ENCODE measurements around the gene SH3PXD2A. TPM values are rescaled to one million over a fixed set of nuclear protein-coding genes. Genes with fewer than 3 reads are reported as not detected.

SH3PXD2A gene
- total and polyA plus RNA-seq, 2 of the 4 experiments (the other 2 are of a cell fraction): 6.3 to 23.0 TPM

GRCh38 chr10:103584216-103585010 is 271.0 kb downstream of the SH3PXD2A start:
- H3K4me1 ChIP-seq (ENCODE audit: control insufficient read depth, insufficient read depth, low read length): no peaks in the 10 kb centered on the region
- H3K56ac ChIP-seq (ENCODE audit: extremely low read depth, insufficient read depth, low read length): no peak overlapping the region
- peaks cover 52% of the 10 kb centered on the region for H3K27me3 ChIP-seq (ENCODE audit: control insufficient read depth, insufficient read depth, low read length)
- no peak overlapping the region for H3K14ac ChIP-seq (replicated peaks; ENCODE audit: low read depth, low read length)
- no peak overlapping the region for H3K18ac ChIP-seq (ENCODE audit: low read depth, low read length)
- no peak overlapping the region for H4K8ac ChIP-seq (ENCODE audit: low read depth in 2 of 2, low read length in 2 of 2)
- H2AK5ac ChIP-seq (ENCODE audit: low read depth, low read length): no peak overlapping the region
- H3K4me2 ChIP-seq (ENCODE audit: low read depth, low read length): peak overlapping the region; percentile 42
- H4K20me1 ChIP-seq (ENCODE audit: insufficient read depth, low read length): no peaks in the 10 kb centered on the region; the same call in 1 of the 2 replicates
- no peak overlapping the region for H3K23ac ChIP-seq (ENCODE audit: low read depth, low read length)
- peak overlapping the region; percentile 35 for H3K4me3 ChIP-seq (ENCODE audit: insufficient read depth, low read depth, low read length)
- H2BK15ac ChIP-seq (ENCODE audit: low read depth, low read length): no peak overlapping the region
- H3K27ac ChIP-seq (ENCODE audit: insufficient read depth, low read length): no peak overlapping the region
- H3K4ac ChIP-seq (ENCODE audit: low read depth, low read length): no peak overlapping the region
- no peaks in the 10 kb centered on the region for H3K9me1 ChIP-seq (ENCODE audit: insufficient read depth, low read length)
- DNase-seq (no peak), ATAC-seq (ENCODE audit: low read depth) (peak; percentile 45)
- peaks cover 4% of the 10 kb centered on the region for H3K9me3 ChIP-seq (ENCODE audit: control insufficient read depth, insufficient read depth, low read length)
- intact Hi-C loops (cut with micrococcal nuclease): no loop called here
- in situ Hi-C loops (cut with MboI; ENCODE audit: low sequenced_read_pairs): no loop called here
- H4K5ac ChIP-seq (ENCODE audit: low read depth, low read length): no peak overlapping the region
- WGBS, 2 experiments (ENCODE audit: extremely low coverage in 2 of 2, insufficient read length in 1 of 2): 13% methylated on average over 53 of the region's 111 CpGs; no CpG with 5 or more reads in 1 of the 2 experiments
- H2BK5ac ChIP-seq (ENCODE audit: low read depth, low read length, poor library complexity, severe bottlenecking): no peak overlapping the region
- no peak overlapping the region for H4K91ac ChIP-seq (ENCODE audit: insufficient read depth, low read depth, low read length)
- H3K79me1 ChIP-seq (ENCODE audit: low read depth in 1 of 2, low read length in 2 of 2): no peaks in the 10 kb centered on the region
- ChIA-PET CTCF (no interaction called here), POLR2A (ENCODE audit: unreplicated experiment) (no interaction called here)
- H2AK9ac ChIP-seq (replicated peaks; ENCODE audit: low read depth, low read length, poor library complexity): no peak overlapping the region
- dilution Hi-C loops (cut with HindIII; ENCODE audit: low sequenced_read_pairs, unreplicated experiment): no loop called here
- TF ChIP-seq CHD1 (IDR thresholded peaks at IDR 0.05; ENCODE audit: low read depth, low read length): no peak
- TF ChIP-seq RFX5 (IDR thresholded peaks at IDR 0.05; ENCODE audit: low read depth, low read length): no peak
- TF ChIP-seq POLR2A (IDR thresholded peaks at IDR 0.05; ENCODE audit: low read depth, low read length): no peak
- no peak for TF ChIP-seq ELK1 (IDR thresholded peaks at IDR 0.05; ENCODE audit: borderline replicate concordance, low read depth, low read length)
- TF ChIP-seq, protein P1, sequence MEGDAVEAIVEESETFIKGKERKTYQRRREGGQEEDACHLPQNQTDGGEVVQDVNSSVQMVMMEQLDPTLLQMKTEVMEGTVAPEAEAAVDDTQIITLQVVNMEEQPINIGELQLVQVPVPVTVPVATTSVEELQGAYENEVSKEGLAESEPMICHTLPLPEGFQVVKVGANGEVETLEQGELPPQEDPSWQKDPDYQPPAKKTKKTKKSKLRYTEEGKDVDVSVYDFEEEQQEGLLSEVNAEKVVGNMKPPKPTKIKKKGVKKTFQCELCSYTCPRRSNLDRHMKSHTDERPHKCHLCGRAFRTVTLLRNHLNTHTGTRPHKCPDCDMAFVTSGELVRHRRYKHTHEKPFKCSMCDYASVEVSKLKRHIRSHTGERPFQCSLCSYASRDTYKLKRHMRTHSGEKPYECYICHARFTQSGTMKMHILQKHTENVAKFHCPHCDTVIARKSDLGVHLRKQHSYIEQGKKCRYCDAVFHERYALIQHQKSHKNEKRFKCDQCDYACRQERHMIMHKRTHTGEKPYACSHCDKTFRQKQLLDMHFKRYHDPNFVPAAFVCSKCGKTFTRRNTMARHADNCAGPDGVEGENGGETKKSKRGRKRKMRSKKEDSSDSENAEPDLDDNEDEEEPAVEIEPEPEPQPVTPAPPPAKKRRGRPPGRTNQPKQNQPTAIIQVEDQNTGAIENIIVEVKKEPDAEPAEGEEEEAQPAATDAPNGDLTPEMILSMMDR (conservative IDR thresholded peaks at IDR 0.05; ENCODE audit: low read depth, low read length): no peak
- no peak for TF ChIP-seq MXI1 (IDR thresholded peaks at IDR 0.05; ENCODE audit: borderline replicate concordance, low read depth, low read length)
- TF ChIP-seq MAZ (IDR thresholded peaks at IDR 0.05; ENCODE audit: borderline replicate concordance, low read depth, low read length): no peak
- TF ChIP-seq NFE2L2 (IDR thresholded peaks at IDR 0.05; ENCODE audit: low read depth, low read length): no peak
- TF ChIP-seq USF2 (IDR thresholded peaks at IDR 0.05; ENCODE audit: low read depth, low read length): no peak
- TF ChIP-seq RCOR1 (IDR thresholded peaks at IDR 0.05; ENCODE audit: insufficient replicate concordance, low read length): no peak
- no peak for TF ChIP-seq SMC3 (IDR thresholded peaks at IDR 0.05; ENCODE audit: low read depth, low read length)
- H3K36me3 ChIP-seq (ENCODE audit: control insufficient read depth, insufficient read depth, low read length): no peaks in the 10 kb centered on the region
- no peak overlapping the region for H2BK20ac ChIP-seq (ENCODE audit: low read depth, low read length)
- no TSS peak for BruUV-seq (replicated peaks)
- peak overlapping the region; percentile 70 for H2AFZ ChIP-seq (replicated peaks; ENCODE audit: low read length, poor library complexity)
- peak overlapping the region; percentile 16 for H3K9ac ChIP-seq (ENCODE audit: low read depth, low read length)
- no peak overlapping the region for H2BK120ac ChIP-seq (ENCODE audit: low read depth, low read length)
